Right lobe of liver (tissue), 6 donors: ENCODE data around the gene CRACDL. TPM values are rescaled to one million over a fixed set of nuclear protein-coding genes. Genes with fewer than 3 reads are reported as not detected.

Experiments
- ATAC-seq, 4 donors: fragments of 200-7000 bp; cut with Tn5 transposase; one replicate each; pipeline ENCODE4 v1.9.1; 2020; ENCODE audit warnings: mild to moderate bottlenecking in 4 of 4, moderate library complexity in 4 of 4
- DNase-seq, 3 donors: peaks; one replicate each; pipeline ENCODE4 v3.0.0-alpha.2; 2020
- H3K27ac ChIP-seq, 3 donors: fragments of 200-600 bp; one replicate each; pipeline ENCODE4 v1.8.0; 2022
- H3K27me3 ChIP-seq, 2 donors: fragments of 200-600 bp; one replicate each; pipeline ENCODE4 v1.8.0; 2022
- H3K36me3 ChIP-seq, 4 donors: fragments of 200-600 bp; sonication (generic) in 1 of 4; one replicate each; pipeline versions ENCODE4 v1.5.1 to v1.8.0; 2017 to 2022; ENCODE audit warnings: control low read depth in 1 of 4
- H3K4me1 ChIP-seq, 4 donors: fragments of 200-600 bp; sonication (generic) in 1 of 4; one replicate each; pipeline versions ENCODE4 v1.5.1 to v1.8.0; 2017 to 2022; ENCODE audit warnings: control low read depth in 1 of 4
- H3K4me3 ChIP-seq, 3 donors: fragments of 200-600 bp; one replicate each; pipeline ENCODE4 v1.8.0; 2022
- H3K9me3 ChIP-seq, 4 donors: fragments of 200-600 bp; sonication (generic) in 1 of 4; one replicate each; pipeline versions ENCODE4 v1.5.1 to v1.8.0; 2017 to 2022; ENCODE audit warnings: control low read depth in 1 of 4
- CTCF ChIP-seq, 4 donors: fragments of 200-600 bp in 3 of 4; fragments of 450-650 bp in 1 of 4; IDR thresholded peaks; one replicate each; pipeline versions ENCODE4 v1.5.1 to v1.8.0; 2016 to 2022; ENCODE audit warnings: antibody characterized with exemption in 4 of 4, mild to moderate bottlenecking in 2 of 4
- POLR2A ChIP-seq: fragments of 450-650 bp; IDR thresholded peaks from one replicate; pipeline ENCODE4 v1.6.1; 2017; ENCODE audit warnings: antibody characterized with exemption, mild to moderate bottlenecking
- WGBS: methylation state at CpG from one replicate; pipeline ENCODE4 v1.1.6; 2018; ENCODE audit warnings: low coverage, low lambda C conversion rate; ENCODE audit not compliant: insufficient coverage; ENCODE audit errors: missing lambda C conversion rate; 5-methylcytosine and 5-hydroxymethylcytosine counted together
- intact Hi-C, 2 donors: fragments of 100-400 bp; cut with DNase I; formaldehyde crosslinking; loops; one replicate each; pipeline versions ENCODE4 v1.11.2 to v1.14.1; 2022
- total RNA-seq, 6 experiments: library from RNA; depleted of rRNA in 2 of 6; stranded (reverse); fragments of >200 nt in 2 of 6; fragmentation: NEBNext Ultra II Directional in 3 of 6; extraction: Animal tissue kit (Norgen Biotek cat#: 25700) in 3 of 6; gene quantifications; one replicate each; pipeline versions ENCODE4 v1.1.0 to v1.2.4, GENCODE V29; 2016 to 2023
- donor health status: DM: no; HTN: yes; CAD: no.
- donor health status: DM: no; HTN: no; CAD: no.
- donor health status: DM: no; HTN: no; CAD: no.
- donor health status: DM: no; HTN: yes; CAD: no.
- donor health status: DM: no; HTN: yes; CAD: no.

Gene CRACDL
- total RNA-seq, 6 experiments from 2014 or later, result 0.12 to 0.56 (median 0.32) TPM

DNA sequence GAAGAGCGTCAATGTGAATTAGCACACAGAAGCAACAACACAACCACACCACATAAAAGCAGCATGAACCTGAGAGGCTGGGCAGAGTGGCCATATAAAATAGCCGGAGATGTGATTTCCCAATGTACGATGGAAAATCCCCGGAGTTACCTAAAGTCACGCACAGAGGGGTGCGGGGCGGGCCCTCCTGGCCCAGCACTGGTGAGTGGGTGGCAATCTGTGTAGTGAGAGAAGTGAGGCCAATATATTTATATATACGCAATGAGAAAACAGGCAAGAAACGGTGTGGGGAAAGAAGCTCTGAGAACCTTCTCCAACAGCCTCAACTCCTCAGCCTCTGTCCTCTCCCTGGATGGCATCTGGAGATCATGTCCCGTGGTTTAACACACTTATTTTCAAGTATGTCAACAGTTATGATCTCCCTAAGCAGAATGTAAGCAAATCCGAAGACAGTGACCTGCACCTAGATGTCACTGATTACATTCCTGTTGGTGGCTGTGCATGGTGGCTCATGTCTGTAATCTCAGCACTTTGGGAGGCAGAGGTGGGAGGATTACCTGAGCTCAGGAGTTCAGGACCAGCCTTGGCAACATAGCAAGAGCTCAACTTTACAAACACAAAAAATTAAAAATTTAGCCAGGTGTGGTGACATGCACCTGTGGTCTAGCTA lies 41.6 kb downstream of the CRACDL start:
- no peaks in the 10 kb centered on the region for H3K4me1 ChIP-seq
- no peaks in the 10 kb centered on the region for H3K27me3 ChIP-seq
- 67% methylated on average over 1 of the region's 11 CpGs for WGBS
- no peaks in the 10 kb centered on the region for H3K36me3 ChIP-seq
- H3K4me3 ChIP-seq, result no peak overlapping the region
- DNase-seq (no peak), ATAC-seq (no peak)
- no peaks in the 10 kb centered on the region for H3K9me3 ChIP-seq
- intact Hi-C loops, result no loop called here
- TF ChIP-seq CTCF (IDR thresholded peaks at IDR 0.05) (no peak), POLR2A (no peak)
- no peak overlapping the region for H3K27ac ChIP-seq

GRCh38 chr2:98893911-98894321 lies 42.1 kb downstream of the CRACDL start:
- Histone ChIP-seq H3K27ac (no peak overlapping the region), H3K9me3 (no peaks in the 10 kb centered on the region), H3K27me3 (no peaks in the 10 kb centered on the region), H3K36me3 (no peaks in the 10 kb centered on the region), H3K4me1 (no peaks in the 10 kb centered on the region), H3K4me3 (no peak overlapping the region)
- 53% methylated on average over 7 of the region's 10 CpGs for WGBS
- ATAC-seq (no peak), DNase-seq (no peak)
- intact Hi-C loops, result no loop called here
- TF ChIP-seq POLR2A, result no peak
- no peak for TF ChIP-seq CTCF (IDR thresholded peaks at IDR 0.05)

DNA sequence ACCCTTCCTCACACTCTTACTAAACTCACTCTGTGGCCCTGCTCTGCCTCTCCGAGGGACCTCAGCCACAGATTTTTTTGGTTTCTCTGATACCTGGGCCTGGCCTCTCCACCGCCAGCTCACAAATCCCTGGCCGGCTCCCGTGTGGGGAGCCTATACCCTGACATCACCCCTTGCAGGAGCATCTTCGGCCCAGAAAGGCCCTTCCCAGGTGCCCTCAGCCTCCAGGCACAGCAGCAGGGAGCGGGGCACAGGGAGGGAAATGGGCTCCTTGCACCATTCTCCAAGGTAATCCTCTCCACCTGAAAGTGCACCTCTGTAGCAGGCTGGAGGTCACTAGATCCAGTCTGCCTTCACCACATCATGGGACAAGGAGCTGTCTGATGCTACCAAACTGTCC lies 43.2 kb downstream of the CRACDL start:
- WGBS, result 78% methylated on average over 4 of the region's 6 CpGs
- Histone ChIP-seq H3K36me3 (no peaks in the 10 kb centered on the region), H3K4me1 (no peaks in the 10 kb centered on the region), H3K4me3 (no peak overlapping the region), H3K27me3 (no peaks in the 10 kb centered on the region), H3K9me3 (no peaks in the 10 kb centered on the region), H3K27ac (no peak overlapping the region)
- TF ChIP-seq POLR2A (no peak), CTCF (IDR thresholded peaks at IDR 0.05) (no peak)
- DNase-seq (no peak), ATAC-seq (no peak)
- intact Hi-C loops, result no loop called here

DNA sequence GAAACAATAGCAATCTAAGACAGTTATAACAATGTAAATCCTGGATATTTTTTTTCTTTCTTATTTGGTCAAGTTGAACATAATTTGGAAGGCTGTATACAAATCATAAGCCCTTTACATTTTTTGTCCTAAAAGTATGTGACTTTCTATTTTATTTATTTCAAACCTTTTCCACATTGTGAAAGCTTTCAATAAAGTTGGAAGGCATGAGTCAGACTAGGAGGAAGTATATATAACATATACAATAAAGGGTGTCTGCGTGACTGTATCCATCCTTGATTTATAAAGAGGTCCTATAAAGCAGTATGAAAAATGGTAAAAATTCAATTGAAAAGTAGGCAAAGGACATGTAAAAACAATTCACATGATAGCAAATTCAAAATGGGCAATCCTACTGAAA lies 44.4 kb downstream of the CRACDL start:
- intact Hi-C loops, result no loop called here
- no peaks in the 10 kb centered on the region for H3K9me3 ChIP-seq

More for the DNA sequence above, 44.4 kb downstream of the CRACDL start:
- Histone ChIP-seq H3K36me3 (no peaks in the 10 kb centered on the region), H3K27me3 (no peaks in the 10 kb centered on the region), H3K27ac (no peak overlapping the region), H3K4me3 (no peak overlapping the region), H3K4me1 (no peaks in the 10 kb centered on the region)
- DNase-seq (no peak), ATAC-seq (no peak)
- 73% methylated on average over 1 of the region's 1 CpG for WGBS
- TF ChIP-seq POLR2A (no peak), CTCF (IDR thresholded peaks at IDR 0.05) (no peak)
